AG09309 (cell line): ENCODE data around the gene TEAD4.

Experiments
- DNase-seq: peaks from one replicate; pipeline ENCODE4 v3.0.0-alpha.2; 2010; ENCODE audit warnings: low read depth
- H3K4me3 ChIP-seq: 2 replicates; pipeline ENCODE4 v1.5.1; 2011; ENCODE audit warnings: mild to moderate bottlenecking, low read depth, low read length, moderate library complexity; ENCODE audit not compliant: control insufficient read depth
- TF ChIP-seq, protein P1 (sequence below): IDR thresholded peaks from 2 replicates; pipeline ENCODE4 v1.5.1; 2011; ENCODE audit warnings: mild to moderate bottlenecking, low read depth, low read length, inconsistent platforms; ENCODE audit not compliant: insufficient read depth, control insufficient read depth; ENCODE audit errors: missing control alignments

The TEAD4 gene

DNA sequence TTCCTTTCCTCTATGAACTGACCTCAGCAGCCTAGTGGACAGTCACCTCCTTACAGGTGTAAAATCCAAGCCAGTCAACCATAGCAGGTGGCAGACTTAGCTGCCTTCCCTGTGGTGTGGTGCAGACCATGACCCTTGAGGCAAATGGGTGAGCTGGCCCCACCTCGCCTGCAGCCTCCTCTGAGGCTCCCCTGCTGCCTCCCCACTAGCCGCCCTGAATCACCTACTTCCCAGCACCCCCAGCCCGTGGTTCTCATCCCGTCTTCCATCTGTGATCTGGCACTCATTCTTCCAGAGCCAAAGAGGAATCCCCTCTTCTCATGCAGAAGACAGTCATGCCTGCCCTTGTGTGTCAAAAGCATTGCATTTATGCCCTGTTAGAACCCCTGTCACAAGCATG, 83.6 kb downstream of the TEAD4 start:
- no peak for DNase-seq
- no peak overlapping the region for H3K4me3 ChIP-seq
- TF ChIP-seq, protein P1, sequence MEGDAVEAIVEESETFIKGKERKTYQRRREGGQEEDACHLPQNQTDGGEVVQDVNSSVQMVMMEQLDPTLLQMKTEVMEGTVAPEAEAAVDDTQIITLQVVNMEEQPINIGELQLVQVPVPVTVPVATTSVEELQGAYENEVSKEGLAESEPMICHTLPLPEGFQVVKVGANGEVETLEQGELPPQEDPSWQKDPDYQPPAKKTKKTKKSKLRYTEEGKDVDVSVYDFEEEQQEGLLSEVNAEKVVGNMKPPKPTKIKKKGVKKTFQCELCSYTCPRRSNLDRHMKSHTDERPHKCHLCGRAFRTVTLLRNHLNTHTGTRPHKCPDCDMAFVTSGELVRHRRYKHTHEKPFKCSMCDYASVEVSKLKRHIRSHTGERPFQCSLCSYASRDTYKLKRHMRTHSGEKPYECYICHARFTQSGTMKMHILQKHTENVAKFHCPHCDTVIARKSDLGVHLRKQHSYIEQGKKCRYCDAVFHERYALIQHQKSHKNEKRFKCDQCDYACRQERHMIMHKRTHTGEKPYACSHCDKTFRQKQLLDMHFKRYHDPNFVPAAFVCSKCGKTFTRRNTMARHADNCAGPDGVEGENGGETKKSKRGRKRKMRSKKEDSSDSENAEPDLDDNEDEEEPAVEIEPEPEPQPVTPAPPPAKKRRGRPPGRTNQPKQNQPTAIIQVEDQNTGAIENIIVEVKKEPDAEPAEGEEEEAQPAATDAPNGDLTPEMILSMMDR, result no peak

DNA sequence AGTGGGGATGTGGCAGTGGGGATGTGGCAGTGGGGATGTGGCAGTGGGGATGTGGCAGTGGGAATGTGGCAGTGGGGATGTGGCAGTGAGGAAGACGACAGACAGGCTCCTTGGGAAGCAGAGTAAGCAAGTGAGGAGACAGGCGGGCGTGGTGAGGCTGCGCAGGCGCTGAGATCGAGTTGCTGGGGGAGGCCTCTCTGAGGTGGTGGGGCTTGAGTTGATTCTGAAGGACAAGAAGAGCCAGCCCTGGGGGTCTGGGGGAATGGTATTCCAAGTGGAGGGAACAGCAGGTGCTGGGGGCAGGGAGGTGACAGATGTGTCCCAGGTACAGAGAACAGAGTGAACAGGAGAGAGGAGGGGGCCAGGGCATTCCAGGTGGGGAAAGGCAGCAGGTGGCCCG, 84.2 kb downstream of the TEAD4 start:
- TF ChIP-seq, protein P1, result no peak
- H3K4me3 ChIP-seq, result no peak overlapping the region
- no peak for DNase-seq

DNA sequence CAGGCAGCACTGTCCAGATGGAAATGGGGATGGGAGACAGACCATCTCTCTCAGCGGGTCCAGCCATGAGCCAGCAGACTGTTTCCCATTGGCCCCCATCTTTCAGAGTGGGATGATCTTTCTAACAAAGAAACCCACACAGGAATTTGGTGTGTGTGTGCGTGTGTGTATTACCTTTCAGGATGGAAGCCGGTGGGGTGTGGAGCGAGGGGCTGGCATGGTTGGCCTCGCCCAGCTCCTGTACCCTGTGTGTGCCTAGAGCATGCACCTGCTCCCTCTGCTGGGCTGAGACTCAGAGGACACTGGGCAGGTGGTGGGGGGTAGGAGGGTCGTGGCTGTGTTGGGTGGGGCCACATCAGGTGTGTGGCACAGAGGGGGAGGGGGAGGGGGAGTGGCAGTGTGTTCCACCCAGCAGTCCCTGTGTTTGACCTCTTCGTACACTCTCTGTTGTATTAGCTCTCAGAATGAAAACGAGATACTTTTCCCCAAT, 85.0 kb downstream of the TEAD4 start:
- TF ChIP-seq, protein P1, result no peak
- no peak for DNase-seq
- no peak overlapping the region for H3K4me3 ChIP-seq

DNA sequence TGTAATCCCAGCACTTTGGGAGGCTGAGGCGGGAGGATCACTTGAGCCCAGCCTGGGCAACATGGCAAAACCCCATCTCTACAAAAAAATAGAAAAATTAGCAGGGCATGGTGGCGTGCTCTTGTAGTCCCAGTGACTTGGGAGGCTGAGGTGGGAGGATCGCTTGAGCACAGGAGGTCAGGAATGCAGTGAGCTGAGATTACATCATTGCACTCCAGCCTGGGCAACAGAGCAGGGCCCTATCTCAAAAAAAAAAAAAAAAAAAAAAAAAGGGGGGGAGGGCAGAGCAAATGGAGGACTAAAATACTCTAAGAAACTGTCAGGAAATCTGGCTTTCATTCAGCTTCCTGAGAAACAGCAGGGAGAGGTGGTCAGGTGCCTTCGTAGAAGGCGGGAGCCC, 86.3 kb downstream of the TEAD4 start:
- H3K4me3 ChIP-seq, result no peak overlapping the region
- no peak for DNase-seq
- TF ChIP-seq, protein P1, result no peak

DNA sequence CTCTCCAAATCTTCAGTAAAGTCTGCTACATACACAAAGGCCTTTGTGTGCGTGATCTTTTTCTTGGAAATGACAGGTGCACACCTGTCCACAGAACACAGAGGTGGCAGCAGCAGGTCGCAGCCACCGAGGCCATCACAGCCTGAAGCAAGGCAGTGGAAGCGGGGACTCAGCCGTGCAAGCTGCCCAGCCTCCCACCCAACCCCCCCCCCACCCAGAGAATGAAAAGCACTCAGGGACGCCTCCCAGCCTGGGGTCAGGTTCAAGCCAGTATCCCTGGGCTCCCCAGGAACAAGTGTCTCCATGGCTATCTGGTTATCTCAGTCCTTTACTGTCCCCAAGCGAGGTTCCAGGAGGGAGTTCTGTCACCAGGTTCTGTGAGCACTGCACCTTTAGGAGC, 86.8 kb downstream of the TEAD4 start:
- TF ChIP-seq, protein P1, result no peak
- no peak for DNase-seq
- no peak overlapping the region for H3K4me3 ChIP-seq

DNA sequence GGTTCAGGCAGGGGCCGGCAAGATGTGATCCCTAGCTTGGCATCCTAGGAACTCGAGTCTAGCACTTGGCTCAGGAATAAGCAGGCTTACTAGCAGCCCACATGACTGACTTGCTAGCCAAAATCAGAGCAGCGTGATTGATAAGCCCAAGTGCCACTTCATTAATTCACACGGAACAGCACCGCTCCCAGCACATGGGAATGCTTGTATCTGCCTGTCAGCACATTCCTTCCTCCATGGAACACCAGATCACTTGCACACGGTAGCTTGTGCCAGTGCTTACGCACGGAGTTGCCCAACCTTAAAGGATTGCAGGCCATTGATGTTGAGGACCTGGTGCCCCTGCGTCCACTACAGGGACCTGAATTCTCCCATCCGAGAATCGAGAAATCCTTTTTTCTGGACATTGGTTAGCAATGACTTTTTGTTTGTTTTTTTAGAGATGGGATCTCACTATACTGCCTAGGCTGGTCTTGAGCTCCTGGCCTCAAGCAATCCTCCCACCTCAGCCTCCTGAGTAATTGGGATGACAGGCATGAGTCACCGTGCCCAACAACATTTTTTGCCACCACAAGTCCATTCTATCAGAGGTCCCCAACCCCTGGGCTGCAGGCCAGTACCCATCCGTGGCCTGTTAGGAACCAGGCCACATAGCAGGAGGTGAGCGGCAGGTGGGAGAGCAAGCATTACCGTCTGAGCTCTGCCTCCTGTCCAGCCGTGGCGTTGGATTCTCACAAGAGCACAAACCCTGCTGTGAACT, 87.4 kb downstream of the TEAD4 start:
- no peak overlapping the region for H3K4me3 ChIP-seq
- no peak for DNase-seq
- TF ChIP-seq, protein P1, result no peak

DNA sequence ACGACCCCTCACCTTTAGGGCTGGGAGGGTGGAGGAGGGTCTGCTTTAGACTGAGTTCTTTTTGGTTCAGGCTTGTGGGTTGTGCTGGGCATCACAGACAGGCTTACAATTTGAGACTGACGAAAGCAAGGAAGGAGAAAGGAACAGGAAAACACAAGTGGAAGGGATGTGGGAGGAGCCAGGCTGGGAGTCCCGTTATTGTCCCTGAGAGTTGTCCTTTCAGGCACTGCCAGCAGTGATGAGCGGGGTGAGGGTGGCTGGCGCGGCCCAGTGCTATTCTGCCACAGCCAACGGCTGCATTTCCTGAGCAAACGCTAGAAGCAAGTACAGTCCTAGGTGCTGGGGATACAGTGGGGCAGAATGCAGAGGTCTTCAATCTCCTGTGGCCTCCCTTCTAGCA, 88.8 kb downstream of the TEAD4 start:
- TF ChIP-seq, protein P1, result no peak
- DNase-seq, result no peak

More for the DNA sequence above, 88.8 kb downstream of the TEAD4 start:
- no peak overlapping the region for H3K4me3 ChIP-seq
